ENCODE results near the gene PLEKHO1.
"Not testable (repeated sequence)": the region's sequence is repeated elsewhere in the genome, so short reads cannot be mapped to it uniquely, and the experiment has no call there.

- not testable (repeated sequence) for TF ChIP-seq POLR2A (IDR thresholded peaks at IDR 0.05); CTCF (IDR thresholded peaks at IDR 0.05); EP300 (IDR thresholded peaks at IDR 0.05; ENCODE audit: low read depth); POLR2AphosphoS5 (IDR thresholded peaks at IDR 0.05)
Observed at GRCh38 chr1:150146016-150146415, 3.7 kb upstream of the PLEKHO1 start.
